Skin of body (tissue), 2 donors: ENCODE measurements around the gene EP300. TPM values are rescaled to one million over a fixed set of nuclear protein-coding genes. Genes with fewer than 3 reads are reported as not detected.
A peak's percentile ranks its signal among the peaks of the same experiment; 100 is the strongest.
"Not testable (repeated sequence)": the region's sequence is repeated elsewhere in the genome, so short reads cannot be mapped to it uniquely, and the experiment has no call there.

Experiments
- DNase-seq: peaks from one replicate; lab custom pipeline; 2025; lab: John Stamatoyannopoulos, UW
- total RNA-seq: library from RNA; depleted of rRNA; stranded (reverse); fragments of >200 nt; gene quantifications from one replicate; pipeline ENCODE4 v1.2.3, GENCODE V29; 2014

Gene EP300
- total RNA-seq, result 93.5 TPM

DNA sequence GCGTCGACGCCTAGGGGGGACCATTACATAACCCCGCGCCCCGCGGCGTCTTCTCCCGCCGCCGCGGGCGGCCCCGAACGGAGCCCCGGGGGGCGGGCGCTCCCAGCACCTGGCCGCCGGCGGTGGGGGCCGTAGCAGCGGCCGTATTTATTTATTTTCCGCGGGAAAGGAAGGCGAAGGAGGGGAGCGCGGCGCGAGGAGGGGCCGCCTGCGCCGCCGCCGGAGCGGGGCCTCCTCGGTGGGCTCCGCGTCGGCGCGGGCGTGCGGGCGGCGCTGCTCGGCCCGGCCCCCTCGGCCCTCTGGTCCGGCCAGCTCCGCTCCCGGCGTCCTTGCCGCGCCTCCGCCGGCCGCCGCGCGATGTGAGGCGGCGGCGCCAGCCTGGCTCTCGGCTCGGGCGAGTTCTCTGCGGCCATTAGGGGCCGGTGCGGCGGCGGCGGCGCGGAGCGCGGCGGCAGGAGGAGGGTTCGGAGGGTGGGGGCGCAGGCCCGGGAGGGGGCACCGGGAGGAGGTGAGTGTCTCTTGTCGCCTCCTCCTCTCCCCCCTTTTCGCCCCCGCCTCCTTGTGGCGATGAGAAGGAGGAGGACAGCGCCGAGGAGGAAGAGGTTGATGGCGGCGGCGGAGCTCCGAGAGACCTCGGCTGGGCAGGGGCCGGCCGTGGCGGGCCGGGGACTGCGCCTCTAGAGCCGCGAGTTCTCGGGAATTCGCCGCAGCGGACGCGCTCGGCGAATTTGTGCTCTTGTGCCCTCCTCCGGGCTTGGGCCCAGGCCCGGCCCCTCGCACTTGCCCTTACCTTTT, at the start of gene EP300:
EP300 (plus strand) TSS at position 570 of the 795 bp plus-strand sequence. CDS start 413 bp downstream, outside the sequence.
- peak; percentile 60 for DNase-seq

- no peak for DNase-seq
Measured at GRCh38 chr22:41043722-41044121, 48.7 kb upstream of the EP300 start.

DNA sequence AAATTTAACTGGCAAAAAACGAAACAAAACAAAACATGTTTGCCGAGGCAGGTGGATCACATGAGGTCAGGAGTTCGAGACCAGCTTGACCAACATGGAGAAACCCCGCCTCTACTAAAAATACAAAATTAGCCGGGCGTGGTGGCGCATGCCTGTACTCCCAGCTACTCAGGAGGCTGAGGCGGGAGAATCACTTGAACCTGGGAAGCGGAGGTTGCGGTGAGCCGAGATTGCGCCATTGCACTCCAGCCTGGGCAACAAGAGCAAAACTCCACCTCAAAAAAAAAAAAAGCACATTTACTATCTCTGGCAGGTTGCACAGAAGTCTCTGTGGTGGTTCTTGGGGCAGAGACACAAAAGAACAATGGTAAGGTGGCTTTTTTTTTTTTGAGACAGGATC, 46.8 kb upstream of the EP300 start:
- not testable (repeated sequence) for DNase-seq

DNA sequence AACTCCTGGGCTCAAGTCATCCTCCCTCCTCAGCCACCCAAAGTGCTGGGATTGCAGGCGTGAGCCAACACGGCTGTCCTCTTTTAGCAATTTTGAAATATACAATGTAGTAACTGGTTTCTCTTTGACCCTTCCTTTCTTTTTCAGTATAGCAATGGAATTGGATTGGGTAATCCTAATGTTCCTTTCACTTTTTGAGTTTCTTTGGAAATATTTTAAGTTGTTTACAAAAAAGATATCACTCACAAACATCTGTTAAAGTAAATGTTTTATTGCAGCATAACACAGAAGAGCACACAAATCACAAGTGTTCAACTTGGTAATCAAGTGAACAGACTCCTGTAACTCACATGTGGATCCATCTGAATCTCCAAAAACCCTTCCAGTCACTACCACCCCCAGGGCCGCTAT, 44.6 kb upstream of the EP300 start:
- no peak for DNase-seq

DNA sequence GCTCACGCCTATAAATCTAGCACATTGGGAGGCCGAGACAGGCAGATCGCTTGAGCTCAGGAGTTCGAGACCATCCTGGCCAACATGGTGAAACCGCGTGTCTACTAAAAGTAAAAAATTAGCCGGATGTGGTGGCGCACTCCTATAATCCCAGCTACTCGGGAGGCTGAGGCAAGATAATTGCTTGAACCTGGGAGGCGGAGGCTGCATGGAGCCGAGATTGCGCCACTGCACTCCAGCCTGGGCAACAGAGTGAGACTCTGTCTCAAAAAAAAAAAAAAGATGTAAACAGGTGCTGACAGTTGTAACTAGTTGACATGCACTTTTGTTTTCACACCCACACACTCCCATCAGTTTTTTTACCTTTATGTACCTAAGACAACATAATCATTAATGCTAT, 44.0 kb upstream of the EP300 start:
- not testable (repeated sequence) for DNase-seq

DNA sequence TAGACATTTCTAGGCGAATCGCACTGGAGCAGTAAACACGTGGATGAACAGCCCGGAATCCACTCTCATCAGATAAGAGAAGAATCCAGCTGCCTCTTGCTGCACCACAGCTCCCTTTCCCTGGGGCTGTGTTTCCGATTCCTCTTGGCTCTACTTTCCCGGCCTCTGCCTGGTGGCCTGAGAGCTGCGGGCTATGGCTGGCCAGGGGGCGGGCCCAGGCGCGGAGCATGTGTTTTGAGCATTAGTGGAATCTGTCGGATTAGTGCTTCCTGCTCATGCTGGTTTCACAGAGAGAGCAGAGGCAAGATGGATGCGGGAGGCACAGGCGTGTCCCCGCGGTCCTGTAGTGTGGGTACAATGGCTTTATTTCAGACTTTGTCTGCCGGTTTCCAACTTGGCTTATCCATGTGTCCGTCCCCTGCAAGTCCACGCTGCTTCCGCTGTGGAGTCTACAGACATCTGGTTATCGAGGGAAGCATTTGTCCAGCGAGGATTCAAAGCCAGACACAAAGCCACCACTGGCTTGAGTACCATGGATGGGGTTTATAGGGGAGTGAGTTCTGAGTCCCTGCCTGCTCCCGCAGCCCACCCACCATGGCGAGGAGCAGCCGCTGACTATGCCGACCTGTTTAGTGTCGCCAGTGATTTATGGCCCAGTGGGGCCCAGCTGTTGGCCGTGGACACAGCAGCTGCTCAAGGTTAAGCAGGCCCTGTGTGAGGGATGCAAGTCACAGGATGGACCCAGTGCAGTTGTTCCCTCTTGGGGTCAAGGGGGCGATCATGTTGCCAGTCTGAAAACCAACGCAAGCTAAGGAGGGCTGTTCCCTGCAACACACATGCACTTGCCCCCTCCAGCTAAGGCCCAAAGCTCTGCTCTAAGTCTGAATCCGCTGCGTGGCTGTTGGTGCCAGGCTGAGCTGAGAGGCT, 43.3 kb upstream of the EP300 start:
- peak; percentile 71 for DNase-seq

GRCh38 chr22:41049795-41050194, 42.6 kb upstream of the EP300 start:
- not testable (repeated sequence) for DNase-seq

DNA sequence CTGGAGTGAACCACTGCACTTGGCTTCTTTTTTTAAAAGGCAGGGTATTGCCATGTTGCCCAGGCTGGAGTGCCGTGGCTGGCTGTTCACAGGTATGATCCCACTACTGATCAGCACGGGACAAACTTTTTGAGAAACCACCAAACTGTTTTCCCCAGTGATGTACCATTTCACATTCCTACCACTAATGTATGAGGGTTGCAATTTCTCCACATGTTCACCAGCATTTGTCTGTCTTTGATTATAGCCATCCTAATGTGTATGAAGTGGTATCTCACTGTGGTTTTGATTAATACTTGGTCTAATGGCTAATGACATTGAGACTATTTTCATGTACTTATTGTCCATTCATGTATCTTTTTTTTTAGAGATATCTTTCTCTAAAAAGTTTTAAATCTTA, 41.5 kb upstream of the EP300 start:
- DNase-seq, result peak; percentile 56

DNA sequence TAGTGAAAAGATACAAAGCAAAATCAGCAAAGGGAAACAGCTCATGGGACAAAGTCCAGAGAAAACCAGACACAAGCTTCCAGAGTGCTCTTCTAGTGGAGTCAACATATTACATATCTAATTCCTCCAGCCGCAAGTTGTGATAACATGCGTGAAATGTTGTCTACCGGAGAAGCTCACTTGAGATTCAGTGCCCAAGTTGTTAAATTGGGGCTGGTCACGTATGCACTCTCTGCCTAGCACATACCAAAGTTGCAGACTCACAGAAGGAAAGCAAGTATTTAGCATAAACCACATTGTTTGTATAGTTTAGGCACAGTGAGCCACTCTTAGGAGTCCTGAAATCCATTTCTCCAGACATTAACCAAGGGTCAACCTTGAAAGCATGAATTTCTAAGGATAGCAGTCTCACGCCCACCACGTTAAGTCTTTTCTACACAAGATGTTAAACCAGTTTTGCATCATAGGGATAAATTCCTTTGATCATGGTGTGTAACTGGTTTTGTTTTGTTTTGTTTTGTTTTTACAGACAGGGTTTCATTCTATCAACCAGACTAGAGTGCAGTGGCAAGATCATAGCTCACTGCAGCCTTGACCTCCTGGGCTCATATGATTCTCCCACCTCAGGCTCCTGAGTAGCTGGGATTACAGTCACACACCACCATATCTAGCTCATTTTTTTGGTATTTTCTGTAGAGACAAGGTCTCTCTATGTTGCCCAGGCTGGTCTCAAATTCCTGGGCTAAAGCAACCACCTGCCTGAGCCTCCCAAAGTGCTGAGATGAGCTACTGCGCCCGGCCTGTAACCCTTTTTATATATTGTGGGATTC, 39.5 kb upstream of the EP300 start:
- no peak for DNase-seq

GRCh38 chr22:41057076-41057475, 35.3 kb upstream of the EP300 start:
- no peak for DNase-seq

- DNase-seq, result no peak
Measured at GRCh38 chr22:41062146-41062545, 30.2 kb upstream of the EP300 start.

- DNase-seq, result not testable (repeated sequence)
Measured at GRCh38 chr22:41064326-41064725, 28.1 kb upstream of the EP300 start.

GRCh38 chr22:41066341-41066740, 26.1 kb upstream of the EP300 start:
- DNase-seq, result not testable (repeated sequence)

- not testable (repeated sequence) for DNase-seq
Measured at GRCh38 chr22:41067968-41068367, 24.4 kb upstream of the EP300 start.

GRCh38 chr22:41070665-41071331, 21.6 kb upstream of the EP300 start:
- no peak for DNase-seq

- no peak for DNase-seq
Measured at GRCh38 chr22:41074061-41074460, 18.3 kb upstream of the EP300 start.

DNA sequence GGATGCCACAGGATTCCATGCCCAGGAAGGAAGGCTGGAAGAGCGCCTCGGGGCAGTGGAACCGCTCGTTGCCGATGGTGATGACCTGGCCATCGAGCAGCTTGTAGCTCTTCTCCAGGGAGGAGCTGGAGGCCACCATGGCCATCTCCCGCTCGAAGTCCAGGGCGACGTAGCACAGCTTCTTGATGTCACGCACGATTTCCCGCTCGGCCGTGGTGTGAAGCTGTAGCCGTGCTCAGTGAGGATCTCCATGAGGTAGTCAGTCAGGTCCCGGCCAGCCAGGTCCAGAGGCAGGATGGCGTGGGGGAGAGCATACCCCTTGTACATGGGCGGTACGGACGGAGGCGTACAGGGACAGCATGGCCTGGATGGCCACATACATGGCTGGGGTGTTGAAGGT, 17.9 kb upstream of the EP300 start:
- no peak for DNase-seq

GRCh38 chr22:41074941-41075710, 17.3 kb upstream of the EP300 start:
- no peak for DNase-seq

DNA sequence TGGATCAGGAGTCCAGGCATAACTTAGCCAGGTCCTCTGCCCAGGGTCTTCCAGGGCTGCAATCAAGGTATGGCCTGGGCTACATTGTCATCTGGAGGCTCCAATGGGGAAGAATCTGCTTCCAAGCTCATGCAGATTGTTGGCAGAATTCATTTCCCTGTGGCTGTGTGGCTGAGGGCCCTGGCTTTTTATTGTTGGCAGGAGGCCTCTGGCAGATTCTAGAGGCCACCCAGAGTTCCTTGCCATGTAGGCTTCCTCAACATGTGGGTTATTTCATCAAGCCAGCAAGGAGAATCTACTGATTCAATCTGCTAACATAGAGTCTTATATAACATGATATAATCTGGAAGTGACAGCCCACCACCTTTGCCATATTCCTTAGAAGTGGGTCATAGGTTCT, 16.4 kb upstream of the EP300 start:
- no peak for DNase-seq

GRCh38 chr22:41076857-41077256, 15.5 kb upstream of the EP300 start:
- no peak for DNase-seq
